SU-DHL-6 (cell line): ENCODE data around the gene SLC8A1.

ENCODE experiments used
- H2AFZ ChIP-seq: fragments of 200-600 bp; sonication (generic); 2 replicates; pipeline ENCODE4 v1.6.1; 2014; ENCODE audit warnings: low read depth, mild to moderate bottlenecking, moderate library complexity, mixed read lengths, antibody characterized with exemption, low read length; ENCODE audit not compliant: severe bottlenecking
- H3F3A ChIP-seq: fragments of 200-600 bp; shearing (Covaris generic); 2 replicates; pipeline ENCODE4 v1.6.0; 2016; ENCODE audit warnings: antibody characterized with exemption, mild to moderate bottlenecking; ENCODE audit not compliant: insufficient read depth
- H3K27ac ChIP-seq: fragments of 200-600 bp; sonication (generic); 2 replicates; pipeline ENCODE4 v1.5.1; 2016; ENCODE audit warnings: low read depth, mild to moderate bottlenecking, low read length, moderate library complexity, mixed read lengths
- H3K27me3 ChIP-seq: fragments of 200-600 bp; sonication (generic), shearing (Covaris generic); 2 replicates; pipeline ENCODE4 v1.6.0; 2014; ENCODE audit warnings: mild to moderate bottlenecking, low read length
- H3K36me3 ChIP-seq: fragments of 200-600 bp; sonication (generic); 2 replicates; pipeline ENCODE4 v1.6.1; 2014; ENCODE audit warnings: mild to moderate bottlenecking, low read length, mixed read lengths
- H3K4me2 ChIP-seq: fragments of 300-600, 200-600 bp; shearing (Covaris generic), sonication (generic); 2 replicates; pipeline ENCODE4 v1.6.0; 2014; ENCODE audit warnings: low read length, low read depth, mild to moderate bottlenecking; ENCODE audit not compliant: poor library complexity, severe bottlenecking
- H3K4me3 ChIP-seq: fragments of 200-600 bp; sonication (generic); 2 replicates; pipeline ENCODE4 v1.5.1; 2014; ENCODE audit warnings: antibody characterized with exemption, low read length, mild to moderate bottlenecking, mixed read lengths; ENCODE audit not compliant: insufficient read depth, poor library complexity, severe bottlenecking
- H3K79me2 ChIP-seq: fragments of 200-600 bp; sonication (generic); 2 replicates; pipeline ENCODE4 v1.6.1; 2014; ENCODE audit warnings: mild to moderate bottlenecking, low read length, moderate library complexity; ENCODE audit not compliant: insufficient read depth
- H3K9ac ChIP-seq: fragments of 200-600 bp; sonication (generic); 2 replicates; pipeline ENCODE4 v1.7.0; 2014; ENCODE audit warnings: mild to moderate bottlenecking, low read length
- H3K9me2 ChIP-seq: fragments of 200-600 bp; sonication (generic); replicated peaks from 2 replicates; pipeline ENCODE4 v1.6.1; 2014; ENCODE audit warnings: low read length; ENCODE audit not compliant: insufficient read depth
- H3K9me3 ChIP-seq: fragments of 200-600 bp; sonication (generic); 2 replicates; pipeline ENCODE4 v1.6.1; 2014; ENCODE audit warnings: low read length, mixed read lengths; ENCODE audit not compliant: insufficient read depth
- H4K20me1 ChIP-seq: fragments of 200-600 bp; sonication (generic); 2 replicates; pipeline ENCODE4 v1.6.1; 2014; ENCODE audit warnings: low read depth, mild to moderate bottlenecking, antibody characterized with exemption, low read length, moderate library complexity, mixed read lengths
- EZH2phosphoT487 ChIP-seq: fragments of 200-600 bp; sonication (generic), shearing (Covaris generic); conservative IDR thresholded peaks from 2 replicates; pipeline ENCODE4 v1.6.1; 2018; ENCODE audit warnings: mild to moderate bottlenecking, antibody characterized with exemption, low read length, moderate library complexity, mixed read lengths
- TF ChIP-seq, protein P1 (sequence below): fragments of 200-600 bp; sonication (generic); IDR thresholded peaks from one replicate; pipeline ENCODE4 v1.5.1; 2017; ENCODE audit warnings: antibody characterized with exemption, mild to moderate bottlenecking, low read length, moderate library complexity; ENCODE audit not compliant: insufficient read depth, poor library complexity, severe bottlenecking

The SLC8A1 gene

DNA sequence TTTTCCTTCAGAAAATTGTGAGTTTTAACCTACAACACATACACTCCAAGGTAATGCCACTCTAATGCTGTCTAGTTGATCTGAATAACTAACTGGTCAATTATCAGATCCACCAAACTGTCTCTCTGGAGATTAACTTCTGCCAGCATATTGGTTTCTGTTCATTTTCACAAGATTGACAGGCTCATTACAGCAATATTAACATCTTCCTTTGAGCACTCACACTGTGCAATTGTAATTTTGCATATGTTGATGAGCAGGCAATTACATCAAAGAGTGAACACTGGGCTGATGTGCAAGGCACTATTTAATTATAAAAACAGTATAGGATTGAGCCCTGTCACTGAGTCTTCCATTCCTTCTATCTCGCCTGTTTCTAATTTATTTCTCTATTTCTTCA, 197.3 kb downstream of the SLC8A1 start:
- no peak overlapping the region for H2AFZ ChIP-seq
- H3K9me2 ChIP-seq: no peaks in the 10 kb centered on the region
- H3K4me3 ChIP-seq: no peak overlapping the region
- no peak for TF ChIP-seq EZH2phosphoT487
- TF ChIP-seq, protein P1, sequence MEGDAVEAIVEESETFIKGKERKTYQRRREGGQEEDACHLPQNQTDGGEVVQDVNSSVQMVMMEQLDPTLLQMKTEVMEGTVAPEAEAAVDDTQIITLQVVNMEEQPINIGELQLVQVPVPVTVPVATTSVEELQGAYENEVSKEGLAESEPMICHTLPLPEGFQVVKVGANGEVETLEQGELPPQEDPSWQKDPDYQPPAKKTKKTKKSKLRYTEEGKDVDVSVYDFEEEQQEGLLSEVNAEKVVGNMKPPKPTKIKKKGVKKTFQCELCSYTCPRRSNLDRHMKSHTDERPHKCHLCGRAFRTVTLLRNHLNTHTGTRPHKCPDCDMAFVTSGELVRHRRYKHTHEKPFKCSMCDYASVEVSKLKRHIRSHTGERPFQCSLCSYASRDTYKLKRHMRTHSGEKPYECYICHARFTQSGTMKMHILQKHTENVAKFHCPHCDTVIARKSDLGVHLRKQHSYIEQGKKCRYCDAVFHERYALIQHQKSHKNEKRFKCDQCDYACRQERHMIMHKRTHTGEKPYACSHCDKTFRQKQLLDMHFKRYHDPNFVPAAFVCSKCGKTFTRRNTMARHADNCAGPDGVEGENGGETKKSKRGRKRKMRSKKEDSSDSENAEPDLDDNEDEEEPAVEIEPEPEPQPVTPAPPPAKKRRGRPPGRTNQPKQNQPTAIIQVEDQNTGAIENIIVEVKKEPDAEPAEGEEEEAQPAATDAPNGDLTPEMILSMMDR: no peak
- H3K4me2 ChIP-seq: no peak overlapping the region
- no peaks in the 10 kb centered on the region for H3K36me3 ChIP-seq
- no peak overlapping the region for H3K27ac ChIP-seq
- no peaks in the 10 kb centered on the region for H4K20me1 ChIP-seq
- H3K27me3 ChIP-seq: no peaks in the 10 kb centered on the region
- no peaks in the 10 kb centered on the region for H3K79me2 ChIP-seq
- no peaks in the 10 kb centered on the region for H3F3A ChIP-seq
- no peaks in the 10 kb centered on the region for H3K9me3 ChIP-seq
- no peak overlapping the region for H3K9ac ChIP-seq

DNA sequence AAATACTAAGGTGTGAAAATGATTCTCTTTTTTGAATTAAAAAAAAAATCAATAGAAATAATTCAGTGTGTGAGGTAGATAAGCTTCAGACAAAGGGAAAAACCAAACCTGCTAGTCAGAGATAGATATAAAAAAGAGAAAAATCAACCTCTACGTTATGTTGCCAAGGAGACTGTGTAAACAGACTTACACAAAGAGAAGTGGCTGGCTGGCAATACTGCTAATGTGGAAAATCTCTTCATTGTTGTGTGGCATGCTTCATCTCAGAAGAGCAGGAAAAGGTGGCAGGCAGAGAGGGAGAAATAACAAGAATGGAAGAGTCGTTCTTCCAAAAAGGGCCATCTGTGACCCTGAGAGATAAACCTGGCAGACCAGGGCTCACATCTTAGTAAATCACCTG, 200.8 kb downstream of the SLC8A1 start:
- Histone ChIP-seq H3K9me3 (no peaks in the 10 kb centered on the region), H4K20me1 (no peaks in the 10 kb centered on the region), H3K36me3 (no peaks in the 10 kb centered on the region), H3K27ac (no peak overlapping the region), H3K79me2 (no peaks in the 10 kb centered on the region), H3K27me3 (no peaks in the 10 kb centered on the region), H3F3A (no peaks in the 10 kb centered on the region), H2AFZ (no peak overlapping the region), H3K9me2 (no peaks in the 10 kb centered on the region), H3K9ac (no peak overlapping the region), H3K4me3 (no peak overlapping the region), H3K4me2 (no peak overlapping the region)
- no peak for TF ChIP-seq EZH2phosphoT487
- TF ChIP-seq, protein P1: no peak

DNA sequence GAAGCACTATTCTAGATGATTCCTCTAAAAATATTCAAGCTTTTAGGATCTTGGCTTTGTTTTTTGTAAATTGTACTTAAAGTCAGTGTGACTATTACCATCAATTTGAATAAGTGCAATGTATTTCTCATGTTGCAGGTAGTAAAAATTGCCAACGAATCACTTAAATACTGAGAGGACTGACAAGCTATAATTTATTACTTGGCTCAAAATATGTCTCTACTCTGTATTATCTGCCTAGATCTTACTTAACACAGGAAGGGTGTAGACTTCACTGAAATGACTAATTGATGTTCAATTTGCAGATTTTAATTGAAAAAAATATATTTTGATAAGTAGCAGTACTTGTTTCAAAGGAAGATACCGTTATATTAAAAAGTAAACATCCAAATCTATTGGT, 202.3 kb downstream of the SLC8A1 start:
- no peaks in the 10 kb centered on the region for H3F3A ChIP-seq
- no peak overlapping the region for H2AFZ ChIP-seq
- no peak overlapping the region for H3K27ac ChIP-seq
- H3K27me3 ChIP-seq: no peaks in the 10 kb centered on the region
- no peaks in the 10 kb centered on the region for H3K9me2 ChIP-seq
- H3K9ac ChIP-seq: no peak overlapping the region
- H3K79me2 ChIP-seq: no peaks in the 10 kb centered on the region
- H3K36me3 ChIP-seq: no peaks in the 10 kb centered on the region
- H3K4me3 ChIP-seq: no peak overlapping the region
- no peaks in the 10 kb centered on the region for H3K9me3 ChIP-seq
- no peak overlapping the region for H3K4me2 ChIP-seq
- no peaks in the 10 kb centered on the region for H4K20me1 ChIP-seq
- no peak for TF ChIP-seq EZH2phosphoT487
- TF ChIP-seq, protein P1: no peak
